ENCODE data around the gene OR8B3. TPM values are rescaled to one million over a fixed set of nuclear protein-coding genes. Genes with fewer than 3 reads are reported as not detected.

Gene OR8B3
- total RNA-seq, 1 donor from 2014 or later = not detected

DNA sequence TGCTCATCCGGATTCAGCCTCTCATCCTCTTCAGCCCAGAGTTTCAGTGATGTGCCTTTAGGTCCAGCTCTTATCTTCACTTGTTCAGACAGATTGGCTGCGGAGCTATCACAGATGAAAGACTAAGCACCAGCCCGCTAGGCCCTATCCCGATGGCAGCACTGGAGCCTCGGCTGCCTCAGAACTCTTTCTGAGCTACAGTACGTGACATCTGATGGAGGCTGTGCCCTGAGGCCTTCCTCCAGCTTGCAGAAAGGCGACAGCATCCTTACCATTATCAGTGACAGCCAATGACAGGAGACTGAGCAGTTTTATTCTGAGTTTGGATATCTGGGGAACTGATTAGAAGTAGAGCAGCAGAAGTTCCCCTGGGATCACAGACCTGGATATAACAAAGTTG is 42.7 kb upstream of the OR8B3 start:
- Mint-ChIP-seq H3K4me1 (ENCODE audit: low read depth) (no peaks in the 10 kb centered on the region), H3K36me3 (ENCODE audit: low read depth) (no peaks in the 10 kb centered on the region), H3K9me3 (ENCODE audit: low read depth) (no peaks in the 10 kb centered on the region), H3K27ac (ENCODE audit: unreplicated experiment) (no peak overlapping the region), H3K4me3 (ENCODE audit: unreplicated experiment) (no peak overlapping the region), H3K27me3 (ENCODE audit: low read depth) (peaks cover 47% of the 10 kb centered on the region)
- TF ChIP-seq, protein P1, sequence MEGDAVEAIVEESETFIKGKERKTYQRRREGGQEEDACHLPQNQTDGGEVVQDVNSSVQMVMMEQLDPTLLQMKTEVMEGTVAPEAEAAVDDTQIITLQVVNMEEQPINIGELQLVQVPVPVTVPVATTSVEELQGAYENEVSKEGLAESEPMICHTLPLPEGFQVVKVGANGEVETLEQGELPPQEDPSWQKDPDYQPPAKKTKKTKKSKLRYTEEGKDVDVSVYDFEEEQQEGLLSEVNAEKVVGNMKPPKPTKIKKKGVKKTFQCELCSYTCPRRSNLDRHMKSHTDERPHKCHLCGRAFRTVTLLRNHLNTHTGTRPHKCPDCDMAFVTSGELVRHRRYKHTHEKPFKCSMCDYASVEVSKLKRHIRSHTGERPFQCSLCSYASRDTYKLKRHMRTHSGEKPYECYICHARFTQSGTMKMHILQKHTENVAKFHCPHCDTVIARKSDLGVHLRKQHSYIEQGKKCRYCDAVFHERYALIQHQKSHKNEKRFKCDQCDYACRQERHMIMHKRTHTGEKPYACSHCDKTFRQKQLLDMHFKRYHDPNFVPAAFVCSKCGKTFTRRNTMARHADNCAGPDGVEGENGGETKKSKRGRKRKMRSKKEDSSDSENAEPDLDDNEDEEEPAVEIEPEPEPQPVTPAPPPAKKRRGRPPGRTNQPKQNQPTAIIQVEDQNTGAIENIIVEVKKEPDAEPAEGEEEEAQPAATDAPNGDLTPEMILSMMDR (IDR thresholded peaks at IDR 0.05) = no peak
- no peak for DNase-seq (ENCODE audit: low spot score)

DNA sequence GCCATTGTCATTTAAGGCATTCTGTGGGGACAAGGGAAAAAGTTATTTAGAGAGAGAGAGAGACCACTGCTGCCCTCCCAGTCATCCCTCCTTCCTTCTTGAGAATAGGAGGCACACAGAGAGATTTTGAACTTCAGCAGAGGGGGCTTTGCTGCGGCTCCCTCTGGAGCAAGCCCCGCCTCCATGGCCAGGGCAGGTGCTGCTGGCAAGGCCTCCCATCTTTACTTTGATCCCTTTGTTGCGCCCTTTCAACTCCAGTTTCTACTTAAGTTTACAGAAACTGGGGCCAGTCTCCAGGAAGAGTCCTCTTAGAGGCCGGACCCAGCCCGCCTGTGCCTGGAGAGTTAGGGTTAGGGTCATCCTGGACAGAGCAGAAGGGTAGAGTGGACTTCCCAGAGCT is 42.3 kb upstream of the OR8B3 start:
- H3K36me3 Mint-ChIP-seq (ENCODE audit: low read depth) = no peaks in the 10 kb centered on the region
- no peaks in the 10 kb centered on the region for H3K9me3 Mint-ChIP-seq (ENCODE audit: low read depth)
- no peaks in the 10 kb centered on the region for H3K4me1 Mint-ChIP-seq (ENCODE audit: low read depth)
- H3K27ac Mint-ChIP-seq (ENCODE audit: unreplicated experiment) = no peak overlapping the region
- TF ChIP-seq, protein P1 (IDR thresholded peaks at IDR 0.05) = no peak
- H3K27me3 Mint-ChIP-seq (ENCODE audit: low read depth) = peaks cover 49% of the 10 kb centered on the region
- no peak for DNase-seq (ENCODE audit: low spot score)
- no peak overlapping the region for H3K4me3 Mint-ChIP-seq (ENCODE audit: unreplicated experiment)

DNA sequence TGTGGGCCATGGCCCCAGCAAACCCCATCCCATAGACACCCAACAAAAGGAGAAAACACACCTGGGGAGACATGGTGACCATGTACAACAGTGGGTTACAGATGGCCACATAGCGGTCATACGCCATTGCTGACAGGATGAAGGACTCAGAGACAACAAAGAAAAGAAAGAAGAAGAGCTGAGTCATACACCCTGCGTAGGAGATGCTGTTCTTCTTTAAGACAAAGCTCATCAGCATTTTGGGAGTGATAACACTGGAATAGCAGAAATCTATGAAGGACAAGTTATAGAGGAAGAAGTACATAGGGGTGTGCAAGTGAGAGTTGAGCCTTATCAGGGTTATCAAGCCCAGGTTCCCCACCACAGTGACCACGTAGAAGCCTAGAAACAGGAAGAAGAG is 41.8 kb upstream of the OR8B3 start:
- Mint-ChIP-seq H3K27me3 (ENCODE audit: low read depth) (peaks cover 51% of the 10 kb centered on the region), H3K36me3 (ENCODE audit: low read depth) (no peaks in the 10 kb centered on the region), H3K4me3 (ENCODE audit: unreplicated experiment) (no peak overlapping the region), H3K27ac (ENCODE audit: unreplicated experiment) (no peak overlapping the region), H3K9me3 (ENCODE audit: low read depth) (no peaks in the 10 kb centered on the region), H3K4me1 (ENCODE audit: low read depth) (no peaks in the 10 kb centered on the region)
- no peak for DNase-seq (ENCODE audit: low spot score)
- TF ChIP-seq, protein P1 (IDR thresholded peaks at IDR 0.05) = no peak

DNA sequence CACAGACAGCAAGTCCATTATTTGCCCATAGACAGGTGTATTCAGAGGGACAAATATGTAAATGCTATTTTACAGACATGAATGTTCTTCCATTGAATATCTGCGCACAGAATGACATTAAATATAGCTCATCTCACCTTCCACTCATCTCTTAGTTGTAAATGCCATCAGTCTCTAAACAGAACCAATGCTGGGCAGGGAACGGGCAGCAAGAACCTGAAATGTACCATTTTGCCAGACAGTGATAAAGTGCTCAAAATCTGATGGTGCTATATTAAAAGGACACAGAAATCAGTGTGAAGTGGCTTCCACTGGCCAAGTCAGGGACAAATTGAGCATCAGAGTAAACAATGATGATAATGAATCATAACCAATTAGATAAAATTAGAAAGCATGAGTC is 35.9 kb upstream of the OR8B3 start:
- H3K36me3 Mint-ChIP-seq (ENCODE audit: low read depth) = no peaks in the 10 kb centered on the region
- H3K9me3 Mint-ChIP-seq (ENCODE audit: low read depth) = peaks cover 4% of the 10 kb centered on the region
- no peak for DNase-seq (ENCODE audit: low spot score)
- no peaks in the 10 kb centered on the region for H3K4me1 Mint-ChIP-seq (ENCODE audit: low read depth)
- TF ChIP-seq, protein P1 (IDR thresholded peaks at IDR 0.05) = no peak
- no peak overlapping the region for H3K4me3 Mint-ChIP-seq (ENCODE audit: unreplicated experiment)
- H3K27ac Mint-ChIP-seq (ENCODE audit: unreplicated experiment) = no peak overlapping the region
- H3K27me3 Mint-ChIP-seq (ENCODE audit: low read depth) = peaks cover 25% of the 10 kb centered on the region

DNA sequence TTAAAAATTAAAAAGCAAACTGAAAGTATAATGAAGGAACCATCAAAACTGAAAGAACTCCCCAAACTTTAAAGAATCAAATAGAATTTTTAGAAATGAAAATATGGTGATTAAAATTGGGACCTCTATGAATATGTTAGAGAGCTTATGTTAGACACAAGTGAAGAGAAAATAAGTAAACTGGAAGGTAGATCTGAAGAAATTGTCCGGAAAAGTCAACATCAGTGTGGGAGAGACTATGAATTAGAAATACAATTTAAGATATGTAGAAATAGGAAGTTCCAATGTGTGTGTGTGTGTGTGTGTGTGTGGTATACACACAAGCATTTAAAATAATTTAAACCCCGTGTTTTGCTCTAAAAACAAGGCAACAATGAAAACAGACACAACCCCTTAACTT is 30.8 kb upstream of the OR8B3 start:
- Mint-ChIP-seq H3K4me3 (ENCODE audit: unreplicated experiment) (no peak overlapping the region), H3K27me3 (ENCODE audit: low read depth) (peaks cover 5% of the 10 kb centered on the region), H3K27ac (ENCODE audit: unreplicated experiment) (no peak overlapping the region), H3K36me3 (ENCODE audit: low read depth) (peaks cover 5% of the 10 kb centered on the region), H3K4me1 (ENCODE audit: low read depth) (no peaks in the 10 kb centered on the region), H3K9me3 (ENCODE audit: low read depth) (peaks cover 17% of the 10 kb centered on the region)
- no peak for DNase-seq (ENCODE audit: low spot score)
- TF ChIP-seq, protein P1 (IDR thresholded peaks at IDR 0.05) = no peak

Data from chondrocyte (in vitro differentiated cells).